Retinal pigment epithelial cell (primary cell): ENCODE measurements around the gene CD52.
A peak's percentile ranks its signal among the peaks of the same experiment; 100 is the strongest.

ENCODE experiments used
- DNase-seq: peaks from one replicate; pipeline ENCODE4 v3.0.0-alpha.2; 2010; ENCODE audit warnings: low read depth
- H3K4me3 ChIP-seq: 2 replicates; pipeline ENCODE4 v1.5.1; 2011; ENCODE audit warnings: mild to moderate bottlenecking, low read length, control low read depth, moderate library complexity
- CTCF ChIP-seq: conservative IDR thresholded peaks from 2 replicates; pipeline ENCODE4 v1.5.1; 2011; ENCODE audit warnings: low read depth, low read length, control low read depth, inconsistent platforms

CD52 gene

GRCh38 chr1:26296340-26297056 is 21.3 kb upstream of the CD52 start:
- no peak overlapping the region for H3K4me3 ChIP-seq
- DNase-seq: no peak
- no peak for TF ChIP-seq CTCF

- TF ChIP-seq CTCF: no peak
- no peak overlapping the region for H3K4me3 ChIP-seq
- DNase-seq: no peak
Measured at GRCh38 chr1:26297057-26297790, 20.5 kb upstream of the CD52 start.

- TF ChIP-seq CTCF: no peak
Measured at GRCh38 chr1:26297791-26298124, 20.0 kb upstream of the CD52 start.

GRCh38 chr1:26300578-26301275 is 17.0 kb upstream of the CD52 start:
- DNase-seq: no peak
- no peak overlapping the region for H3K4me3 ChIP-seq
- TF ChIP-seq CTCF: no peak

More at GRCh38 chr1:26297791-26298124, 20.0 kb upstream of the CD52 start:
- H3K4me3 ChIP-seq: no peak overlapping the region
- DNase-seq: no peak

GRCh38 chr1:26302733-26303405 is 14.9 kb upstream of the CD52 start:
- DNase-seq: no peak
- no peak for TF ChIP-seq CTCF

GRCh38 chr1:26305667-26306289 is 12.0 kb upstream of the CD52 start:
- peak overlapping the region; percentile 97 for H3K4me3 ChIP-seq
- no peak for TF ChIP-seq CTCF
- DNase-seq: no peak

More at GRCh38 chr1:26302733-26303405, 14.9 kb upstream of the CD52 start:
- H3K4me3 ChIP-seq: no peak overlapping the region
